Lung (tissue), 12 donors: ENCODE results near the gene SLC25A23. TPM values are rescaled to one million over a fixed set of nuclear protein-coding genes. Genes with fewer than 3 reads are reported as not detected.

Experiments used
- ATAC-seq: fragments of 200-7000 bp; cut with Tn5 transposase; one replicate; pipeline ENCODE4 v1.9.1; 2020; ENCODE audit warnings: moderate number of reproducible peaks; ENCODE audit not compliant: insufficient read depth, low FRiP score
- DNase-seq, 3 donors: peaks; one replicate each; pipeline ENCODE4 v3.0.0-alpha.2; 2013 to 2017
- H3K27ac ChIP-seq, 2 donors: one replicate each; pipeline ENCODE4 v1.5.1; 2013; ENCODE audit warnings: mild to moderate bottlenecking in 2 of 2, moderate library complexity in 2 of 2, control low read depth in 1 of 2, inconsistent platforms in 1 of 2, low read depth in 1 of 2, low read length in 1 of 2
- H3K27me3 ChIP-seq, 3 donors: one replicate each; pipeline ENCODE4 v1.5.1; 2013; ENCODE audit warnings: low read length in 2 of 3; ENCODE audit not compliant: control insufficient read depth in 3 of 3, insufficient read depth in 3 of 3
- H3K36me3 ChIP-seq, 4 donors: one replicate each; pipeline ENCODE4 v1.5.1; 2013; ENCODE audit warnings: low read length in 4 of 4, mild to moderate bottlenecking in 1 of 4, moderate library complexity in 1 of 4; ENCODE audit not compliant: control insufficient read depth in 4 of 4, insufficient read depth in 4 of 4
- H3K4me1 ChIP-seq, 5 donors: one replicate each; pipeline ENCODE4 v1.5.1; 2013; ENCODE audit warnings: low read length in 5 of 5, mild to moderate bottlenecking in 2 of 5, moderate library complexity in 1 of 5; ENCODE audit not compliant: control insufficient read depth in 5 of 5, insufficient read depth in 5 of 5
- H3K4me3 ChIP-seq: one replicate; pipeline ENCODE4 v1.5.1; 2013; ENCODE audit warnings: mild to moderate bottlenecking, control low read depth, moderate library complexity
- H3K9ac ChIP-seq, 2 donors: one replicate each; pipeline ENCODE4 v1.5.1; 2013; ENCODE audit warnings: low read length in 2 of 2, control low read depth in 1 of 2; ENCODE audit not compliant: insufficient read depth in 1 of 2
- H3K9me3 ChIP-seq, 4 donors: one replicate each; pipeline ENCODE4 v1.5.1; 2013; ENCODE audit warnings: low read length in 3 of 4, mild to moderate bottlenecking in 1 of 4, moderate library complexity in 1 of 4; ENCODE audit not compliant: control insufficient read depth in 4 of 4, insufficient read depth in 3 of 4
- WGBS, 2 donors: extraction: QIAGEN DNeasy Blood & Tissue Kit; methylation state at CpG; one replicate each; pipeline ENCODE4 v1.1.7; 2013; 5-methylcytosine and 5-hydroxymethylcytosine counted together
- polyA plus RNA-seq, 2 donors: library from polyadenylated mRNA; stranded (reverse); fragments of 200-250 nt; gene quantifications; one replicate each; pipeline ENCODE4 v1.2.1, GENCODE V29; 2013
- total RNA-seq, 2 donors: library from RNA; depleted of rRNA in 1 of 2; stranded (reverse); fragments of >200 nt in 1 of 2; gene quantifications; one replicate each; pipeline ENCODE4 v1.2.1, GENCODE V29; 2014 to 2021
- TF ChIP-seq, protein P1 (sequence below): IDR thresholded peaks from 2 replicates; pipeline ENCODE4 v1.5.1; 2012; ENCODE audit warnings: mild to moderate bottlenecking; ENCODE audit errors: control extremely low read depth, extremely low read depth
- donor health status: control.
- donor health status: control.
- donor health status: Bipolar disorder and iron deficiency.
- donor health status: healthy.
- donor health status: DM: yes; HTN: yes; CAD: no.

Gene SLC25A23
- total and polyA plus RNA-seq, 4 donors = 15.7 to 49.5 (median 44.5) TPM

DNA sequence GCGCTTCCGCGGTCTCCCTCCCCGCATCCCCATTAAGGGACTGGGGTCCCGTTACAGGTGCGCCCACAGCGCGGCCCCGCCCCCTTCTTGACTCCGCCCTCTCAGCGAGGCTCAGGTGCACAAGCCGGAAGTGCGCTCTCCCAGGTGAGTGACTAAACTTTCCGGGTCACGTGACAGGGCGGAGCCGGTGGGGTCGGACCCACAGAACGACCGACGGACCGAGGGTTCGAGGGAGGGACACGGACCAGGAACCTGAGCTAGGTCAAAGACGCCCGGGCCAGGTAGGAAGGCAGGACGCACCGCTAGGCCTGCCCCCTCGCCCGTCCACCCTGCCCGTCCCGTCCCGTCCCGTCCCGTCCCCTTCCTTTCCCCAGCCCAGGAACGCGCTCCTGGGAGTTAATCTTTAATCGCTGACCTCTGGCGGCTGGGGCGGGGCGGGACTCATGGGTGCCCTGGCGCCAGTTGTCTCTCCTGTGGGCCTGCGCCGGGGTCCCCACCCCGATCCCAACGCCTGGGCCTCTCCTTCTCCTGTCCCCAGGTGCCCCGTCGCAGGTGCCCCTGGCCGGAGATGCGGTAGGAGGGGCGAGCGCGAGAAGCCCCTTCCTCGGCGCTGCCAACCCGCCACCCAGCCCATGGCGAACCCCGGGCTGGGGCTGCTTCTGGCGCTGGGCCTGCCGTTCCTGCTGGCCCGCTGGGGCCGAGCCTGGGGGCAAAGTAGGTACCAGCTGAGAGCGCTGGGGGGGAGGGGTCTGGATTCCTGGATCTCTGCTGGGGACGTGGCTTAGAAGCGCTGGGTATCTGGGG is 4.7 kb upstream of the SLC25A23 start, which contains the start of gene CRB3:
Gene CRB3 (plus strand): TSS at position 202 of the 804 bp plus-strand sequence. CDS start 431 bp downstream, at position 633.
- Histone ChIP-seq H3K27me3 (peaks cover 0 to 11% (median 7%) of the 10 kb centered on the region in 3 donors), H3K9ac (peak within 1 kb of the TSS in 1 of 2 donors; percentile 16), H3K4me3 (peak within 1 kb of the TSS; percentile 41), H3K27ac (peak within 1 kb of the TSS in 1 of 2 donors; percentile 83), H3K9me3 (no peaks in the 10 kb centered on the region), H3K36me3 (no peaks in the 10 kb centered on the region), H3K4me1 (peaks cover 0 to 3% (median 0%) of the 10 kb centered on the region in 5 donors)
- WGBS, 2 donors = 6 to 10% methylated on average over 62 to 65 of the region's 65 CpGs
- peak; percentile 20 for ATAC-seq
- peak; percentile 61 to 84 (median 82) for DNase-seq
- TF ChIP-seq, protein P1, sequence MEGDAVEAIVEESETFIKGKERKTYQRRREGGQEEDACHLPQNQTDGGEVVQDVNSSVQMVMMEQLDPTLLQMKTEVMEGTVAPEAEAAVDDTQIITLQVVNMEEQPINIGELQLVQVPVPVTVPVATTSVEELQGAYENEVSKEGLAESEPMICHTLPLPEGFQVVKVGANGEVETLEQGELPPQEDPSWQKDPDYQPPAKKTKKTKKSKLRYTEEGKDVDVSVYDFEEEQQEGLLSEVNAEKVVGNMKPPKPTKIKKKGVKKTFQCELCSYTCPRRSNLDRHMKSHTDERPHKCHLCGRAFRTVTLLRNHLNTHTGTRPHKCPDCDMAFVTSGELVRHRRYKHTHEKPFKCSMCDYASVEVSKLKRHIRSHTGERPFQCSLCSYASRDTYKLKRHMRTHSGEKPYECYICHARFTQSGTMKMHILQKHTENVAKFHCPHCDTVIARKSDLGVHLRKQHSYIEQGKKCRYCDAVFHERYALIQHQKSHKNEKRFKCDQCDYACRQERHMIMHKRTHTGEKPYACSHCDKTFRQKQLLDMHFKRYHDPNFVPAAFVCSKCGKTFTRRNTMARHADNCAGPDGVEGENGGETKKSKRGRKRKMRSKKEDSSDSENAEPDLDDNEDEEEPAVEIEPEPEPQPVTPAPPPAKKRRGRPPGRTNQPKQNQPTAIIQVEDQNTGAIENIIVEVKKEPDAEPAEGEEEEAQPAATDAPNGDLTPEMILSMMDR = no peak

GRCh38 chr19:6460099-6460884 is 700 bp upstream of the SLC25A23 start:
- peak; percentile 87 for ATAC-seq
- DNase-seq = peak; percentile 98 to 99 (median 99)
- peaks cover 0 to 10% (median 0%) of the 10 kb centered on the region in 5 donors for H3K4me1 ChIP-seq
- H3K36me3 ChIP-seq = peaks cover 0 to 3% (median 0%) of the 10 kb centered on the region in 4 donors
- peak overlapping the region in 1 of 2 donors; percentile 61 for H3K9ac ChIP-seq
- TF ChIP-seq, protein P1 = peak; percentile 39
- H3K27me3 ChIP-seq = peaks cover 0 to 7% (median 4%) of the 10 kb centered on the region in 3 donors
- 0% methylated on average over 57 of the region's 57 CpGs for WGBS, 2 donors
- H3K4me3 ChIP-seq = peak overlapping the region; percentile 65
- H3K27ac ChIP-seq = peak overlapping the region; percentile 81 to 93
- no peaks in the 10 kb centered on the region for H3K9me3 ChIP-seq

- no peak for DNase-seq
- peak overlapping the region in 1 of 2 donors; percentile 32 for H3K27ac ChIP-seq
- H3K4me1 ChIP-seq = peaks cover 0 to 8% (median 0%) of the 10 kb centered on the region in 5 donors
- H3K9ac ChIP-seq = peak overlapping the region in 1 of 2 donors; percentile 39
- no peak for ATAC-seq
- H3K27me3 ChIP-seq = peaks cover 0 to 4% (median 0%) of the 10 kb centered on the region in 3 donors
- WGBS, 2 donors = 39 to 55% methylated on average over 16 of the region's 16 CpGs
- H3K9me3 ChIP-seq = peaks cover 0 to 9% (median 2%) of the 10 kb centered on the region in 4 donors
- TF ChIP-seq, protein P1 = no peak
- H3K36me3 ChIP-seq = peaks cover 5 to 14% (median 11%) of the 10 kb centered on the region in 4 donors
- peak overlapping the region; percentile 61 for H3K4me3 ChIP-seq
Measured at GRCh38 chr19:6458695-6459261, 814 bp downstream of the SLC25A23 start.
